Measurements from ENCODE around the gene CCDC134. TPM values are rescaled to one million over a fixed set of nuclear protein-coding genes. Genes with fewer than 3 reads are reported as not detected.

Gene CCDC134
- total RNA-seq, result 1 to 10 TPM; 5.1 to 5.7 TPM
- long read RNA-seq, donor 1, partial matches to known transcripts, result 0 of 2 reads
- long read RNA-seq, donor 1, other reads (novel, unspliced or antisense), result 2 of 2 reads
- long read RNA-seq, donor 2, partial matches to known transcripts, result 0 of 1 reads
- long read RNA-seq, donor 2, other reads (novel, unspliced or antisense), result 0 of 1 reads

GRCh38 chr22:41800348-41801146, at the start of gene CCDC134:
CCDC134 (plus strand) TSS chr22:41800679; CDS start chr22:41808891, 8,212 bp downstream.
- DNase-seq (ENCODE audit: low spot score), result peak; percentile 97
- intact Hi-C loops (cut with DNase I), result no loop called here

DNA sequence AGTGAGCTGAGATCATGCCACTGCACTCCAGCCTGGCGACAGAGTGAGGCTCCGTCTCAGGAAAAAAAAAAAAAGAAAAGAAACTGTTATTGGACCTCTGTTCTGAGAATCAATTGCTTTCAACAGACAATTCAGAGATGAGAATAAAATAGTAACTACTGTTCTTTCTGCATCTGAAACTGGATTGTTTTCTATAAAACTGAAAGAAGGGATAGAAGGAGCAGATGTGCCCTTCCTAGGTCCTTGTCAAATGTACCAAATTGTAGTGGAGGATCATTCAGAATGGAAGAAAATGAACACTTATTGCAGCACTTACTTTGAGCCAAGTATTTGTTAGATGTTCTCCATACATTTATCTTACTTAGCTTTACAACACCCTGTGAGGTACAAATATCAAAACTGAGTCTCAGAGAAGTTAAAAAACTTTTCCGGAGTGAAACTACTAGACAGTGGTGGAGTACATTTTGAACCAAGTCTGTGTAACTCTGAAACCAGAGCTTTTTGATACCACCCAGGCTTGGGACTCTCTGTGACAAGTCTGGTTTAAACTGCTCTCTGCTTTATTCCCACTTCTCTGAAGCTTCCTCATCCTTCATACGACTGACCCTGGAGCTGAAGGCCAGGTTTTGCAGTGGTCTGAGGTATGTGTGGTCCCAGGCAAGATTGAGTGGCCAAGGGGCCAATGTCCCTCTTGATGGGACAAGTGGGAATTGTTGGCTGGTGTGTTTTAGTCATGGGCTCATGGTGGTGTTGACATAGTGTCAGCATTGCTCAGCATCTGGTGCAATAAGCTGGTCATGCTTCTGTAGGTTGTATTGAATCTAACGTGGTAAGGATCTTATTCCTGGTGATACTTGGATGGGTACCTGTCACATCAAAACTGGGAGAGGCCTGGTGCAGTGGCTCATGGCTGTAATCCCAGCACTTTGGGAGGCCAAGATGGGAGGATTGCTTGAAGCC, 48.2 kb upstream of the CCDC134 start:
- DNase-seq (ENCODE audit: low spot score), result peak; percentile 16

DNA sequence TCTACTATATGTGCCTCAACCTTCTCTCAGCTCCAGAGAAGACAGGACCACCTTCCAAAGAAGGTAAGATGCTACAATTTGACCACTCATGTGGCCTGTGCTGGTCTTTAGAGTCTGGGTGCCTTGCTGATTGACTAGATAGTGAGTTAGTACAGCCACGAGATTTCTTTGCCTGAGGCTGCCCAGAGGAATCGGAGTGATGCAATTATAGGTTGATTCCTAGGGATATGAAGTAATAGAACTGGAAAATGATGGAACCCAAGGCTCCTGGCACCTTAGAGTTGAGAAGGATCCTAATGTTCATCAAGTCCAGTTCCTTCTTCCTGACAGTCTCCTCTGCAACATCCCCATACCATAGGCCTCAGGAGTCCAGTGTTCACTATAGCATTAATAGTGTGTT, 46.5 kb upstream of the CCDC134 start:
- DNase-seq (ENCODE audit: low spot score), result no peak
- intact Hi-C loops (cut with DNase I), result loop anchor here in 1 of 2 donors (1.0 kb wide), 1 partner anchor 14 kb away; no protein-coding TSS in a partner anchor

More for the DNA sequence above, 48.2 kb upstream of the CCDC134 start:
- intact Hi-C loops (cut with DNase I), result no loop called here

GRCh38 chr22:41757502-41757901, 43.0 kb upstream of the CCDC134 start:
- intact Hi-C loops (cut with DNase I), result no loop called here
- DNase-seq (ENCODE audit: low spot score), result peak; percentile 26

DNA sequence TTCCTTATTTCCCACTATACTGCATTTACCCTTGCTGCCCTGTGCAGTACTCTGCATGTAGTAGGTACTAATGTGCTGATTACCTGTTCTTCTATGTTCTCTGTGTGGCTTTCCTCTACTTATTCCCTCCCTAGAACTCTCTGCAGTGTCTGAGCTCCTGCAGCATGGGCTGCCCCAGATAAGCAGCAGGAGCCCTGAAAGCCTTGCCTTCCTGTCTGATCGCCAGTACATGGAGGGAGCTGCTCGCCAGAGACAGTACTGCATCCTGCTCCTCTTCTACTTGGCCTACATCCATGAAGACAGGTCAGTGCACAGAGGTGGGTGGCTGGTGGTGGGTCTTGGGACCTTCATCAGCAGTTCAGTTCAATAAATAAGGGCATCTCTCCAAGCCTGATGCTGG, 42.2 kb upstream of the CCDC134 start:
- intact Hi-C loops (cut with DNase I), result no loop called here
- peak; percentile 30 for DNase-seq (ENCODE audit: low spot score)

DNA sequence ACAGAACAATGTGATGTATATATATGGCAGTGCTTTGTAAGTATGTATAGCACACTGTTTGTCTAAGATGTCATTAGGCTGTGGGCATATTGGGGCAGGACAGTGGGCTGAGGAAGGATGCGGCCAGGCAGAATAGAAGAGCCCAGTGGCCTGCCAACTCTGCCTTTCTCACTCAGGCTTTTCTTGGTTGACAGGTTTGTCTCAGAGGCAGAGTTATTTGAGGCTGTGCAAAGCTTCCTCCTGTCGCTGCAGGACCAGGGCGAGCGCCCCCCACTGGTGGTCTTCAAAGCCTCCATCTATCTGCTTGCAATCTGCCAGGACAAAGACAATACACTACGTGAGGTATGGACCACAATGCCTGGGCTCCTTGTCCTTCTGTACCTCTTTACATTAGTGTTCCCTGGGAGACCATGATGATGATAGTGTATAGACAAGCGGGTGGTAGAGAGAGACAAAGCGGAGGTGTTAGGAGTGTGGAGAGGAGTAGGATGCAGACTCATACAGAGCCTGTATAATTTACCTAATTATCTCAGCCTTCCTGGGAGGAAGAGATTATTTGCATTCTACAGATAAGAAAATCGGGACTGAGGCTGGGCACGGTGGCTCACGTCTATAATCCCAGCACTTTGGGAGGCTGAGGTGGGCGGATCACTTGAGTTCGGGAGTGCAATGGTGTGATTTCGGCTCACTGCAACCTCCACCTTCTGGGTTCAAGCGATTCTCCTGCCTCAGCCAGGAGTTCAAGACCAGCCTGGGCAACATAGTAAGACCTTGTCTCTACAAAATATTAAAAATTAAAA, 37.3 kb upstream of the CCDC134 start:
- intact Hi-C loops (cut with DNase I), result no loop called here
- peak; percentile 37 for DNase-seq (ENCODE audit: low spot score)

- DNase-seq (ENCODE audit: low spot score), result no peak
- intact Hi-C loops (cut with DNase I), result no loop called here
Observed at GRCh38 chr22:41766476-41766875, 34.0 kb upstream of the CCDC134 start.

- peak; percentile 45 for DNase-seq (ENCODE audit: low spot score)
- intact Hi-C loops (cut with DNase I), result no loop called here
Observed at GRCh38 chr22:41768430-41768829, 32.0 kb upstream of the CCDC134 start.

- intact Hi-C loops (cut with DNase I), result loop anchor here in 1 of 2 donors (10.0 kb wide), 1 partner anchor 876 kb away; no protein-coding TSS in a partner anchor
- peak; percentile 70 for DNase-seq (ENCODE audit: low spot score)
Observed at GRCh38 chr22:41770715-41771468, 29.6 kb upstream of the CCDC134 start.

DNA sequence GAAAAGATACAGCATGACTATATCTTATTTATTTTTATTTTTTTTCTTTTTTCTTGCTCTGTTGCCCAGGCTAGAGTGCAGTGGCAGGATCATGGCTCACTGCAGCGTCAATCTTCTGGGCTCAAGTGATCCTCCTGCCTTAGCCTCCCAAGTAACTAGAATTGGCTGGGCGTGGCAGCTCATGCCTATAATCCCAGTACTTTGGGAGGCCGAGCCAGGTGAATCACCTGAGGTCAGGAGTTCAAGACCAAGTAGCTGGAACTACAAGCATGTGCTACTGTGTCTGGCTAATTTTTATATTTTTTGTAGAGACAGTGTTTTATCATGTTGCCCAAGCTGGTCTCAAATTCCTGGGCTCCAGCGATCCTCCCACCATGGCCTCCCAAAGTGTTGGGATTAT, 28.3 kb upstream of the CCDC134 start:
- peak; percentile 48 for DNase-seq (ENCODE audit: low spot score)
- intact Hi-C loops (cut with DNase I), result loop anchor here in 1 of 2 donors (10.0 kb wide), 1 partner anchor 877 kb away; no protein-coding TSS in a partner anchor

DNA sequence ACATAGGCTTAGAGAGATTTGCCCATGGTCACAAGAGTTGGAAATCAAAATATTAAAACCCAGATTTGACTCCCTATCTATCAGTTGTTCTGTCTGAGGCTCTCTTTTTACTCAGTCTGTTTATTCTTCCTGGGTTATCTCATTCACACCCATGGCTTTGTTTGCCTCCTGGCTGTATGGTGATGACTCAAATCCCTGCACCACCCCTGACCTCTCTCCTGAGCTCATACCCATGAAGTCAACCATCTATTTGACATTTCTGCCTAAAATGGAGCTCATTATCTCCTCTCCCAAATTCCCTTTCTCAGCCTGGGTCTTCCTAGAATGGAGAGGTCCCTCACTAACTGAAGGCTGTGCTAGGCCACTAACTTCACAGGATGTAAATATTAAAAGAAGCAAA, 27.8 kb upstream of the CCDC134 start:
- intact Hi-C loops (cut with DNase I), result loop anchor here in 1 of 2 donors (10.0 kb wide), 1 partner anchor 878 kb away; no protein-coding TSS in a partner anchor
- no peak for DNase-seq (ENCODE audit: low spot score)

- DNase-seq (ENCODE audit: low spot score), result peak; percentile 23
- intact Hi-C loops (cut with DNase I), result loop anchor here in 1 of 2 donors (10.0 kb wide), 1 partner anchor 881 kb away; no protein-coding TSS in a partner anchor
Observed at GRCh38 chr22:41775338-41775737, 25.1 kb upstream of the CCDC134 start.

- intact Hi-C loops (cut with DNase I), result loop anchor here in 1 of 2 donors (10.0 kb wide), 1 partner anchor 881 kb away; no protein-coding TSS in a partner anchor
- DNase-seq (ENCODE audit: low spot score), result peak; percentile 41
Observed at GRCh38 chr22:41775976-41776375, 24.5 kb upstream of the CCDC134 start.

GRCh38 chr22:41776381-41776780, 24.1 kb upstream of the CCDC134 start:
- intact Hi-C loops (cut with DNase I), result loop anchor here in 1 of 2 donors (10.0 kb wide), 1 partner anchor 882 kb away; no protein-coding TSS in a partner anchor
- peak; percentile 14 for DNase-seq (ENCODE audit: low spot score)

DNA sequence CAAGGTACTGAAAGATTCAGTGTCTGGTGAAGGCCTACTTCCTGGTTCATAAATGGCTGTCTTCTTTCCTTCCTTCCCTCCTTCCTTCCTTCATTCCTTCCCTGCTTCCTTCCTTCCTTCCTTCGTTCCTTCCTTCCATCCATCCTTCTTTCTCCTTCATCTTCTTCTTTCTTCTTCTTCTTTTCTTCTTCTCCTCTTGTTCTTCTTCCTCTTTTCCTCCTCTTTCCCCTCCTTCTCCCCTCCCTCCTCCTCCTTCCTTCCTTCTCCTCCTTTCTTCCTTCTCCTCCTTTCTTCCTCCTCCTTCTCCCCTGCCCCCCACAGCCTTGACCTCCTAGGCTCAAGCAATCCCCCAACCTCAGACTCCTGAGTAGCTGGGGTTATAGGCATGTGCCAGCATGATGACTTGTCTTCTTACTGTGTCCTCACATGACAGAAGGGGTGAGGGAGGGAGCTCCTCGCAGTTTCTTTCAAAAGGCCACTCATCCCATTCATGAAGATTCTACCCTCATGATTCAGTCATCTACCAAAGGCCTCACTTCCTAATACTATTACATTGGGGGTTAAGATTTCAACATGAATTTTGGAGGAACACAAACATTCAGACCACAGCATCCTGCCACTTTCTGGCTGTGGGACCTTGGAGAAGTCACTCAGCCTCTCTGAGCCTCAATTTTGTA, 22.6 kb upstream of the CCDC134 start:
- DNase-seq (ENCODE audit: low spot score), result no peak
- intact Hi-C loops (cut with DNase I), result loop anchor here in 1 of 2 donors (10.0 kb wide), 1 partner anchor 883 kb away; no protein-coding TSS in a partner anchor

- intact Hi-C loops (cut with DNase I), result loop anchor here in 1 of 2 donors (10.0 kb wide), 1 partner anchor 885 kb away; no protein-coding TSS in a partner anchor
- no peak for DNase-seq (ENCODE audit: low spot score)
Observed at GRCh38 chr22:41779929-41780505, 20.5 kb upstream of the CCDC134 start.
